GM19193 (cell line): ENCODE data around the gene B9D2.

ENCODE experiments used
- POLR2A ChIP-seq: IDR thresholded peaks from 4 replicates; pipeline ENCODE4 v1.6.1; 2011; ENCODE audit not compliant: insufficient read depth, insufficient read length; ENCODE audit errors: extremely low read depth

The B9D2 gene

GRCh38 chr19:41316306-41316920 is 47.5 kb downstream of the B9D2 start:
- no peak for TF ChIP-seq POLR2A

GRCh38 chr19:41311613-41312012 is 52.3 kb downstream of the B9D2 start:
- no peak for TF ChIP-seq POLR2A

- TF ChIP-seq POLR2A: no peak
Measured at GRCh38 chr19:41311072-41311471, 52.9 kb downstream of the B9D2 start.

- peak; percentile 90 for TF ChIP-seq POLR2A
Measured at GRCh38 chr19:41310033-41310831, 53.7 kb downstream of the B9D2 start, which contains the start of gene CCDC97. CCDC97 (plus strand) TSS chr19:41310172; CDS start chr19:41310311, 139 bp downstream.

GRCh38 chr19:41309180-41310032 is 54.5 kb downstream of the B9D2 start:
- TF ChIP-seq POLR2A: no peak

- peak; percentile 8 for TF ChIP-seq POLR2A
Measured at GRCh38 chr19:41308450-41309179, 55.3 kb downstream of the B9D2 start.

- peak; percentile 7 for TF ChIP-seq POLR2A
Measured at GRCh38 chr19:41307954-41308449, 55.9 kb downstream of the B9D2 start.

GRCh38 chr19:41307090-41307875 is 56.7 kb downstream of the B9D2 start:
- TF ChIP-seq POLR2A: no peak

GRCh38 chr19:41305927-41306793 is 57.8 kb downstream of the B9D2 start:
- no peak for TF ChIP-seq POLR2A

GRCh38 chr19:41304706-41305483 is 59.1 kb downstream of the B9D2 start:
- no peak for TF ChIP-seq POLR2A
